HG02981 (cell line): ENCODE results near the gene DEDD2.

ENCODE experiments used
- ATAC-seq: cut with Tn5 transposase; IDR thresholded peaks from one replicate; pipeline ENCODE4 v1.9.1; 2021; ENCODE audit warnings: mild to moderate bottlenecking, moderate library complexity; ENCODE audit not compliant: unreplicated experiment

DEDD2 gene

DNA sequence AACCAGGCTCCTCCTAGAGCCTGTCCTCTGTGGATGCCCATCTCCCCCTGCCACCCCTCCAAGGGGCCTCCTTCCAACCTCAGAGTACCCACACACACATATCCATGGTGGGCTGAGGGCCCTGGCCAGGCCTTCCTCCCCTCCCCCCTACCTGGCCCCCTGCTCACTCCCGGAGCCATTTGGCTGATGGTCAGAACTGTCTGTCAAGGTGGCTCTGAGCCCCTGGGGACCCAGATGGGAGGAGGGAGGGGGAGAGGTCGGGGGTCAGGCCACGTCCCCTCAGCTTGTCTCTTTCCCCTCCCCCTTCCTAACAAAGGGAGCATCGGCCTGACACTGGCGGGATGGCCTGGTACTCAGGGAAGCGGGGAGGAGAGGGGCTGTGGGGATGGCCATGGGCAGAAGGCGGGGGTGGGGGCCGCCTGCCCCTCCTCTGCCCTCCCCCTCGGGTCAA, 66.5 kb downstream of the DEDD2 start:
- ATAC-seq = no peak

DNA sequence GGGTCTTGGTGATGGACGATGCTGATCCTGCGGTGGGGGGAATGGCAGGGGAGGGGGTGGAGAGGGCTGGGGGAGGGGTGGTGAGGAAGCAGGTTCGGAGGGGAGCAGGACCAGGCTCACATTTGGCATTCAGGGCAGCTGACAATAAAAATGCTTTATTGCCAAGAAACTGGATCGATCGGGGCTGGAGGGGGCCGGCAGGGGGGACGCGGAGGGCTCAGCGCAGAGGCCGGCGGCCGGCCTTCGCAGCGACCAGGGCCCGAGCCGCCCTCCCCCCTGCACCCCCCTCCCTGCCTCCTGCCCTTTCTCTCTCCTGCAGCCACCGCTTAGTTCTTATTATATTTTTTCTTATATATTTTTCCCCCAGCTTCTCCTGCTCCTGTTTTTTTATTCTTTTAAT, 67.1 kb downstream of the DEDD2 start:
- ATAC-seq = no peak

DNA sequence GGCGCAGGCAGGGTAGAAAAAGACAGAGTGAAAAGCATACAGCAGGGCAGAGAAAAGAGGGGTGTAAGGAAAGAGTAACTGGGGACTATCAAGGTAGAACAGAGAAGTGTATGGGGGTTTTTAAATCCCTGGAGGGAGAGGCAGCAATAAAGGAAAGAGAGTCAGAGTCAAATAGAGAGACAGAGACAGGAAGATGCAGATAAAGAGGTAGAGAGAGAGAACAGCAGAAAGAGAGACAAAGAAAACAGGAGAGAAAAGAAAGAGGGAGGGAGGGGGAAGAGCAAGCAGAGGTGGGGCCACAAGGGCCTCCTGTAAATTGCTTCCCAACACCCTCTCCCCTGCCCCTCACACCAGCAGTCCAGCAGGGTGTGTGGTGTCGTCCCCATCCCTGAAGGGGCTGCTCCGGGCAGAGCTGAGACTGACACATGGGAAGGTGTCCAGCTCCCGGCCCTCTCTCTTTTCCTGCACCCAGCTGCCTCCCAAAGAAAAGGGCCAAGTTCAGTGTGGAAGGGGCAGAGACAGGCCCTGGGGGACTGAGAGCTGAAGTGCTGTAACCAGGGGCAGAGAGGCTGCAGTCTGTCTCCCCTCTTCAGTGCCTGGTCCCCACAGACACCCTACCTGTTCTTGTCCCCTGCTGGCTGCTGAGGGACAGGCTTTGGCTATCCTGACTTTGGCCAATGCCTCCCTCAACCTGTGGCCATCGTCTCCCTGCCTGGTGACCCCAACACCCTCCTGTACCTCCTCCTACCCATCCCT, 67.9 kb downstream of the DEDD2 start:
- no peak for ATAC-seq
